Hepatocyte (in vitro differentiated cells): Measurements from ENCODE around the gene DTD1. TPM values are rescaled to one million over a fixed set of nuclear protein-coding genes. Genes with fewer than 3 reads are reported as not detected.

Experiments used
- DNase-seq: peaks from one replicate; pipeline ENCODE4 v3.0.0-alpha.2; 2016; ENCODE audit warnings: low spot score
- H2AFZ ChIP-seq: fragments of 200-600 bp; sonication (generic); 2 replicates; pipeline ENCODE4 v1.6.0; 2016; ENCODE audit warnings: antibody characterized with exemption, mild to moderate bottlenecking
- H3K27ac ChIP-seq: fragments of 200-600 bp; sonication (generic); 2 replicates; pipeline ENCODE4 v1.5.1; 2016; ENCODE audit warnings: mild to moderate bottlenecking
- H3K27me3 ChIP-seq: fragments of 200-600 bp; sonication (generic); 2 replicates; pipeline ENCODE4 v1.6.1; 2016
- H3K36me3 ChIP-seq: fragments of 200-600 bp; sonication (generic); replicated peaks from 2 replicates; pipeline ENCODE4 v1.5.1; 2016; ENCODE audit warnings: low read depth; ENCODE audit not compliant: insufficient read depth
- H3K4me1 ChIP-seq: fragments of 200-600 bp; sonication (generic); 2 replicates; pipeline ENCODE4 v1.5.1; 2016; ENCODE audit warnings: mild to moderate bottlenecking, moderate library complexity; ENCODE audit not compliant: insufficient read depth
- H3K4me2 ChIP-seq: fragments of 200-600 bp; sonication (generic); 2 replicates; pipeline ENCODE4 v1.6.0; 2016
- H3K4me3 ChIP-seq: fragments of 200-600 bp; sonication (generic); 2 replicates; pipeline ENCODE4 v1.5.1; 2016; ENCODE audit warnings: mild to moderate bottlenecking
- H3K79me2 ChIP-seq: fragments of 200-600 bp; sonication (generic); 2 replicates; pipeline ENCODE4 v1.6.0; 2017; ENCODE audit warnings: mild to moderate bottlenecking
- H3K9me2 ChIP-seq: fragments of 200-600 bp; sonication (generic); replicated peaks from 2 replicates; pipeline ENCODE4 v1.6.0; 2017; ENCODE audit warnings: mild to moderate bottlenecking; ENCODE audit not compliant: insufficient read depth
- H3K9me3 ChIP-seq: fragments of 200-600 bp; sonication (generic); 2 replicates; pipeline ENCODE4 v1.5.1; 2016; ENCODE audit warnings: low read depth, mild to moderate bottlenecking
- H4K20me1 ChIP-seq: fragments of 200-600 bp; sonication (generic); 2 replicates; pipeline ENCODE4 v1.6.0; 2016; ENCODE audit warnings: mild to moderate bottlenecking; ENCODE audit not compliant: insufficient read depth, poor library complexity, severe bottlenecking
- EZH2 ChIP-seq: fragments of 200-600 bp; sonication (generic); IDR thresholded peaks from 2 replicates; pipeline ENCODE4 v1.6.1; 2016; ENCODE audit warnings: antibody characterized with exemption, mild to moderate bottlenecking, borderline replicate concordance
- EZH2phosphoT487 ChIP-seq: fragments of 200-600 bp; sonication (generic); IDR thresholded peaks from one replicate; pipeline ENCODE4 v1.6.1; 2018; ENCODE audit warnings: antibody characterized with exemption, mild to moderate bottlenecking, low read depth, moderate library complexity; ENCODE audit not compliant: unreplicated experiment, severe bottlenecking
- WGBS: methylation state at CpG from one replicate; pipeline ENCODE4 v1.1.6; 2016; ENCODE audit warnings: low lambda C conversion rate; ENCODE audit errors: missing lambda C conversion rate; 5-methylcytosine and 5-hydroxymethylcytosine counted together
- polyA plus RNA-seq: library from polyadenylated mRNA; unstranded; fragments of >200 nt; fragmentation: Nextera tagmentation; extraction: Ambion mirVana; gene quantifications from 2 replicates; pipeline ENCODE4 v1.2.1, GENCODE V29; 2016
- total RNA-seq: library from RNA; depleted of rRNA; stranded (reverse); fragments of >200 nt; gene quantifications from 2 replicates; pipeline ENCODE4 v1.2.3, GENCODE V29; 2014
- TF ChIP-seq, protein P1 (sequence below): fragments of 200-600 bp; sonication (generic); IDR thresholded peaks from 2 replicates; pipeline ENCODE4 v1.5.1; 2016; ENCODE audit warnings: antibody characterized with exemption, mild to moderate bottlenecking; ENCODE audit not compliant: poor library complexity

DTD1 gene
- total and polyA plus RNA-seq, 2 experiments from 2014 or later: 30.1 to 40.1 TPM

DNA sequence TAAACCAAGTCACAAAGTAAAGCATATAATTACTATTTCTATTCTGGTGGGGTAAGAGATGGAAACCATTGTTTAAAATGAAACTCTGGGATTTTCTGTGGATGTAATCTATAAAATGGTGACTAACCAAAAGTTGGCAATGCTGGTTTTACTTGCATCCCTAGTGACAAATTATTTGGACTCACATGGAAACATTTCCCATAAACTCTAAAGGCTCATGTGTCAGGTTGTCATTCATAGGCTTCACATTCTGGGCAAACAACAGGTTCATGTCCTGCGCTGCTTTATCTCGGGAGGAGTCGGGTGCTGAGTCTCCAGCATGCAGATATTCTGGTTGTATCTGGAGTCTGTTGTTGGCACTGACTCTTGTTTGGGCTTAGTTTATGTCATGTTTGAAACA lies 127.7 kb downstream of the DTD1 start:
- WGBS: 85% methylated on average over 3 of the region's 3 CpGs
- Histone ChIP-seq H3K36me3 (no peaks in the 10 kb centered on the region), H3K9me2 (no peaks in the 10 kb centered on the region), H3K27ac (no peak overlapping the region), H2AFZ (no peak overlapping the region), H3K4me3 (no peak overlapping the region), H4K20me1 (no peaks in the 10 kb centered on the region), H3K79me2 (no peaks in the 10 kb centered on the region), H3K27me3 (no peaks in the 10 kb centered on the region), H3K4me2 (no peak overlapping the region), H3K4me1 (no peaks in the 10 kb centered on the region), H3K9me3 (peaks cover 3% of the 10 kb centered on the region)
- TF ChIP-seq EZH2phosphoT487 (no peak), EZH2 (no peak)
- TF ChIP-seq, protein P1, sequence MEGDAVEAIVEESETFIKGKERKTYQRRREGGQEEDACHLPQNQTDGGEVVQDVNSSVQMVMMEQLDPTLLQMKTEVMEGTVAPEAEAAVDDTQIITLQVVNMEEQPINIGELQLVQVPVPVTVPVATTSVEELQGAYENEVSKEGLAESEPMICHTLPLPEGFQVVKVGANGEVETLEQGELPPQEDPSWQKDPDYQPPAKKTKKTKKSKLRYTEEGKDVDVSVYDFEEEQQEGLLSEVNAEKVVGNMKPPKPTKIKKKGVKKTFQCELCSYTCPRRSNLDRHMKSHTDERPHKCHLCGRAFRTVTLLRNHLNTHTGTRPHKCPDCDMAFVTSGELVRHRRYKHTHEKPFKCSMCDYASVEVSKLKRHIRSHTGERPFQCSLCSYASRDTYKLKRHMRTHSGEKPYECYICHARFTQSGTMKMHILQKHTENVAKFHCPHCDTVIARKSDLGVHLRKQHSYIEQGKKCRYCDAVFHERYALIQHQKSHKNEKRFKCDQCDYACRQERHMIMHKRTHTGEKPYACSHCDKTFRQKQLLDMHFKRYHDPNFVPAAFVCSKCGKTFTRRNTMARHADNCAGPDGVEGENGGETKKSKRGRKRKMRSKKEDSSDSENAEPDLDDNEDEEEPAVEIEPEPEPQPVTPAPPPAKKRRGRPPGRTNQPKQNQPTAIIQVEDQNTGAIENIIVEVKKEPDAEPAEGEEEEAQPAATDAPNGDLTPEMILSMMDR: no peak
- DNase-seq: no peak

DNA sequence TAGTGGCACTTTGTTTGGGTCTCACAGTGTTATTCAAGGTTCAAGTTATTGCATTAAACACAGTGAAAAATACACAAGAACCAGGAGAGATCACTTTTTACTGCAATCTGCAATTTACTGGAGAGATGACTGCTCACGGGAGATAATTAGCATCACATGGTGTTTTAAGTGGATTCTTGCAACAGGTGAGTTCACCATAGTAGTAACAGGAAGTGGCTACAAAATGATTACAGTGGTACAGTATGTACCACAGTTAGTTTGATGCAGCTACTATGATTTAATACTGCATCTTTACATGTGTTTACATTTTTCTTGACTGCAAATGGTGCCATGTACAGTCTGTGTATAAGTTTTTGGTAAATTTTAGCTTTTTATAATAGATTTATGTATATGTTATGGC lies 129.2 kb downstream of the DTD1 start:
- no peaks in the 10 kb centered on the region for H3K9me2 ChIP-seq

DNA sequence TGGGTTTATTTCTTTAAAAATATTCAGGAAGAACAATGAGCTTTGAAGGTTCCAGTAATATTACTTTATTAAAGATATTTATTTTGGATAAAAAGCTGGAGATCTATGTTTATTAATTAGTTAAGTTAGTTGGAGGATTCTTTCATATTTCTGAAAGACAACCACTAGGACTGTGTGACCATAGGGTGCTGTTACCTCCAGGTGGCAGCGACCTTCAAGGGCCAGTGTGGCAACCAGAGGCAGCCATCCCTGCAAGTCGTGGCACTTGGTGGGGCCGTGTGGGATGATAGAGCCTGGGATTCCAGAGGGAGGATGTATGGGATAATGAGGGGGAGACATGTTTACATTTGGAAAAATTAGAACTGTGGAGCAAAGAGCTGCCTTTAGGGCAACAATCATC lies 130.3 kb downstream of the DTD1 start:
- Histone ChIP-seq H3K36me3 (no peaks in the 10 kb centered on the region), H3K4me1 (no peaks in the 10 kb centered on the region), H3K9me2 (no peaks in the 10 kb centered on the region), H3K79me2 (no peaks in the 10 kb centered on the region), H4K20me1 (no peaks in the 10 kb centered on the region), H3K4me3 (no peak overlapping the region), H3K4me2 (no peak overlapping the region), H3K27ac (no peak overlapping the region), H2AFZ (no peak overlapping the region), H3K9me3 (peaks cover 5% of the 10 kb centered on the region), H3K27me3 (no peaks in the 10 kb centered on the region)
- no peak for DNase-seq
- WGBS: 75% methylated on average over 3 of the region's 3 CpGs
- TF ChIP-seq EZH2 (no peak), EZH2phosphoT487 (no peak)
- TF ChIP-seq, protein P1: no peak

More for the DNA sequence above, 129.2 kb downstream of the DTD1 start:
- no peak overlapping the region for H3K4me3 ChIP-seq
- DNase-seq: no peak
- H4K20me1 ChIP-seq: no peaks in the 10 kb centered on the region
- no peak overlapping the region for H3K27ac ChIP-seq
- H3K27me3 ChIP-seq: no peaks in the 10 kb centered on the region
- 71% methylated on average over 1 of the region's 1 CpG for WGBS
- no peaks in the 10 kb centered on the region for H3K36me3 ChIP-seq
- H3K9me3 ChIP-seq: peaks cover 5% of the 10 kb centered on the region
- TF ChIP-seq, protein P1: no peak
- TF ChIP-seq EZH2phosphoT487 (no peak), EZH2 (no peak)
- H3K4me2 ChIP-seq: no peak overlapping the region
- no peaks in the 10 kb centered on the region for H3K4me1 ChIP-seq
- H3K79me2 ChIP-seq: no peaks in the 10 kb centered on the region
- no peak overlapping the region for H2AFZ ChIP-seq

DNA sequence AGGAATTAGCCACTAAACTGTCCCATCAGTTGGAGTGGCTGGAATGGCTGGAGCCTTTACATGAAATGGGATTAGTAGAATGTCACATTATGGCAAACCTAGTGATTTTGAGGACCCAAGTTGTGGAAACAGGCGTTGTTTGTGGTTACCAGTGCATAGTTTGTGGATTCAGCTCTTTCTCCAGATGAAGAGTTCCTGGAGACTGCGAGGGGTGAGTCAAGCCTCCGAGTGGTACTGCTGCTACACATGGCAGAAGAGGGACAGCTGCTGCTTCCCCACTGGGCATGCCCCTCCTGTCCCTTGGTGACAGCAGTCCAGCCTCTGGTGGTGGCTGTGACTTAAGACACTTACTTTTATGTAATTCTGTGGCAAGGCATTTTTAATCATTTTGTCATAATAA lies 131.6 kb downstream of the DTD1 start:
- Histone ChIP-seq H2AFZ (no peak overlapping the region), H4K20me1 (no peaks in the 10 kb centered on the region), H3K9me3 (peaks cover 5% of the 10 kb centered on the region), H3K27ac (no peak overlapping the region), H3K9me2 (no peaks in the 10 kb centered on the region), H3K36me3 (no peaks in the 10 kb centered on the region), H3K27me3 (no peaks in the 10 kb centered on the region), H3K4me3 (no peak overlapping the region), H3K4me2 (no peak overlapping the region), H3K4me1 (no peaks in the 10 kb centered on the region), H3K79me2 (no peaks in the 10 kb centered on the region)
- TF ChIP-seq EZH2phosphoT487 (no peak), EZH2 (no peak)
- TF ChIP-seq, protein P1: no peak
- no peak for DNase-seq
- WGBS: 70% methylated on average over 3 of the region's 3 CpGs
